ENCODE measurements around the gene CLSTN2.

CLSTN2 gene

DNA sequence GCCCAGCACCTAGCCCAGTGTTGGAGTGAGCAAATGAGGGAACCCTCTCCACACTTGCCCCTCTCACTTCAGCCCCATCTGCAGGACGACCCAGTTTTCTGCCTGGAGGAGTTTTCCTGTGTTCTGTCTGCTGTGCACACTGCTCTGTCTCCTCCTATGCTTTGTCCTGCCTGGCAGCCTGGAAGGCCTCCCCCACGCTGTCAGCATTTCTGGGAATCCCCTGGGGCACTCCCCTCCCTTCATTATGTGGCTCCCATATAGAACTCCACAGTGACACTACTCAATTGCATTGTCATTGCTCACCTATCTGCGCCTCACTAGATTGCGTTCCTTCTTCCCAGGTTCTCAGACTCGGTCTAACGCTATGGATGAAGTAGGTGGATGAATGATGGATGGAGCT, 13.9 kb downstream of the CLSTN2 start:
- TF ChIP-seq REPIN1 (tag by site-specific recombination; IDR thresholded peaks at IDR 0.05; ENCODE audit: low read depth) (no peak), ZNF701 (tag by site-specific recombination; IDR thresholded peaks at IDR 0.05) (no peak), TCF7L2 (IDR thresholded peaks at IDR 0.05; ENCODE audit: borderline replicate concordance, low read depth, low read length) (no peak), ZNF211 (tag by site-specific recombination; IDR thresholded peaks at IDR 0.05; ENCODE audit: low read depth) (no peak)
- H3K27ac ChIP-seq (ENCODE audit: extremely low read depth, low read depth, low read length) = no peak overlapping the region
- H3K9me3 ChIP-seq (ENCODE audit: control insufficient read depth, insufficient read depth, low read depth, low read length) = no peaks in the 10 kb centered on the region
- H3K4me3 ChIP-seq (ENCODE audit: low read depth, low read length) = no peak overlapping the region
- no peaks in the 10 kb centered on the region for H3K36me3 ChIP-seq (ENCODE audit: control insufficient read depth in 2 of 2, insufficient read depth in 1 of 2, low read length in 2 of 2)
- no peaks in the 10 kb centered on the region for H3K4me1 ChIP-seq (ENCODE audit: control insufficient read depth, insufficient read depth, low read length)
- ChIA-PET CTCF (interaction anchor here (2.3 kb wide), 1 partner anchor 11 kb away, joined by 11 read pairs; no protein-coding TSS in a partner anchor), POLR2A (no interaction called here)

DNA sequence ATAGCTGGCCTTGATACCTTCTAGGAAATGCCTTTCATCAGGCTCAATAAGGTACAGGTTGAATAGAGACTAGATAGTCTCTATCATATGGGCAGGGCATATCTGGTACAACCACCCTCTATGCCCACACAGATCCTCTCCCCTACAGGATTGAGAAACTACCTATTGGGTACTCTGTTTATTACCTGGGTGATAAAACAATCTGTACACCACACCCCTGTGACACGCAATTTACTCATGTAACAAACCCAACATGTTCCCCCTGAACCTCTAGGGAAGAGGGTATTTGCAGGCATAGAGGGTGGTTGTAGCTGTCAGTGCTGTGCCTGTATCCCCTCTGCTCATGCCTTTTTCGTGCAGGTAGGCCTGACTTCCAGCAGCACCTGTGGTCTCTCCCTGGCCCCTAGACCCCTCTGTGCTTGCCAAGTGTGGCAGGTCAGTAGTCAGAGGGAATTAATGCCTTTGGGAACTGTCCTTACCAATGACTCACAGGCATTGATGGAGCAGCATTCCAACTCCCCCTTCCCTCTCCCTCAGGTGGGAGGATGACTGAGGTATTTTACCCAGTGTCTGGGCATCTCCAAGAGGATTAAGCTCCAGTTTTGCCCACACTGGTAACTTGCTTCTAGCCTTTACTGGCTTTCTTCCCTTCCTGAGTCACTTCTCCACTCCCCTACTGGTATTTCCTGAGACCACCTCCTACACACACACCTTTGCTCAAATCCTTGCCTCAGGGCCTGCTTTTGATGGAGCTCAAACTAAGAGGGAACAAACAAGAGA, 18.3 kb downstream of the CLSTN2 start:
- Histone ChIP-seq H3K36me3 (ENCODE audit: control insufficient read depth in 2 of 2, insufficient read depth in 1 of 2, low read length in 2 of 2) (no peaks in the 10 kb centered on the region), H3K9me3 (ENCODE audit: control insufficient read depth, insufficient read depth, low read depth, low read length) (no peaks in the 10 kb centered on the region), H3K27ac (ENCODE audit: extremely low read depth, low read depth, low read length) (no peak overlapping the region), H3K4me3 (ENCODE audit: low read depth, low read length) (no peak overlapping the region), H3K4me1 (ENCODE audit: control insufficient read depth, insufficient read depth, low read length) (no peaks in the 10 kb centered on the region)
- POLR2A ChIA-PET = no interaction called here
- CTCF ChIA-PET = interaction anchor here (1.9 kb wide), 1 partner anchor 16 kb away, joined by 9 read pairs; no protein-coding TSS in a partner anchor
- TF ChIP-seq ZNF48 (tag by site-specific recombination; IDR thresholded peaks at IDR 0.05) = no peak
- TF ChIP-seq ZNF677 (tag by site-specific recombination; IDR thresholded peaks at IDR 0.05) = no peak
- peak; percentile 64; the same call in 1 of the 2 replicates for TF ChIP-seq EGR2 (tag by site-specific recombination; IDR thresholded peaks at IDR 0.05; ENCODE audit: low read depth)
- TF ChIP-seq KLF16 (tag by site-specific recombination; IDR thresholded peaks at IDR 0.05) = no peak
- peak; percentile 46 for TF ChIP-seq ZFHX2 (tag by site-specific recombination; conservative IDR thresholded peaks at IDR 0.05)
- no peak for TF ChIP-seq KLF10 (tag by site-specific recombination; IDR thresholded peaks at IDR 0.05)
- TF ChIP-seq ZFP3 (tag by site-specific recombination; IDR thresholded peaks at IDR 0.05; ENCODE audit: low read depth) = no peak

DNA sequence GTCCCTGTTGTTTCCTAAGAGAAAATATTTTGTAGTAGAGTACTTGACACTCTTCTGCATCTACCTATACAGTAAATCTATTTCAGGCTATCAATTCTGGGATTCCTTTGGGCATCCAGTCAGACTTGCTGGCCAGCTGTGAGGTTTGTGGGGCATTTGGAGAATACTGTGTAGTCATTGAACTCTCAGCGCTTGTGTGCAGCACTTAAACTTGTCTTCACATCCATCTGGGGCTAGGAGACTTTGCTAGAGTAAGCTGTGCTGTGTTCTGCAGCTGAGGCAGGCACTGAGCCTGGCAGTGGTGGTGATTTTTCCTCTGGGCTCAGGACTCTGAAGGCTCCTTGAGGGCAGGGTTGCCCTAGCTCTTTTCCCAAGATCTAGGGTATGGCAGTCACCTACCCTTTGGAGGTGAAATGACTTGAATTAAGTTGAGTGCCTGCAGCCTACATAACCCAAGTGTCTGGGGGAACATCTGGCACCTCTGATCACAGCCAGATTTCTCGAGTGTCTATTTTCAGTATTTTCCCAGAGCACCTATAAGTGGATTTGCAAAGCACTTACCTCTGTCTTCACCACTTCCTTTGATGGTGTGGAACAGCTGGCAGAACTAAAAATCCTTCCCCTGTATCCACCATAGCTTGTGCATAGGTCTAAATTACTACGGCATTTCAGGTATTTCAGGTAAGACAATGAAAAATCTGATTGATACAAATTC, 19.3 kb downstream of the CLSTN2 start:
- Histone ChIP-seq H3K27ac (ENCODE audit: extremely low read depth, low read depth, low read length) (no peak overlapping the region), H3K4me3 (ENCODE audit: low read depth, low read length) (no peak overlapping the region), H3K9me3 (ENCODE audit: control insufficient read depth, insufficient read depth, low read depth, low read length) (no peaks in the 10 kb centered on the region), H3K4me1 (ENCODE audit: control insufficient read depth, insufficient read depth, low read length) (no peaks in the 10 kb centered on the region), H3K36me3 (ENCODE audit: control insufficient read depth in 2 of 2, insufficient read depth in 1 of 2, low read length in 2 of 2) (no peaks in the 10 kb centered on the region)
- ChIA-PET CTCF (no interaction called here), POLR2A (no interaction called here)
- TF ChIP-seq IKZF3 (tag by site-specific recombination; IDR thresholded peaks at IDR 0.05) = no peak
- TF ChIP-seq, protein P1, sequence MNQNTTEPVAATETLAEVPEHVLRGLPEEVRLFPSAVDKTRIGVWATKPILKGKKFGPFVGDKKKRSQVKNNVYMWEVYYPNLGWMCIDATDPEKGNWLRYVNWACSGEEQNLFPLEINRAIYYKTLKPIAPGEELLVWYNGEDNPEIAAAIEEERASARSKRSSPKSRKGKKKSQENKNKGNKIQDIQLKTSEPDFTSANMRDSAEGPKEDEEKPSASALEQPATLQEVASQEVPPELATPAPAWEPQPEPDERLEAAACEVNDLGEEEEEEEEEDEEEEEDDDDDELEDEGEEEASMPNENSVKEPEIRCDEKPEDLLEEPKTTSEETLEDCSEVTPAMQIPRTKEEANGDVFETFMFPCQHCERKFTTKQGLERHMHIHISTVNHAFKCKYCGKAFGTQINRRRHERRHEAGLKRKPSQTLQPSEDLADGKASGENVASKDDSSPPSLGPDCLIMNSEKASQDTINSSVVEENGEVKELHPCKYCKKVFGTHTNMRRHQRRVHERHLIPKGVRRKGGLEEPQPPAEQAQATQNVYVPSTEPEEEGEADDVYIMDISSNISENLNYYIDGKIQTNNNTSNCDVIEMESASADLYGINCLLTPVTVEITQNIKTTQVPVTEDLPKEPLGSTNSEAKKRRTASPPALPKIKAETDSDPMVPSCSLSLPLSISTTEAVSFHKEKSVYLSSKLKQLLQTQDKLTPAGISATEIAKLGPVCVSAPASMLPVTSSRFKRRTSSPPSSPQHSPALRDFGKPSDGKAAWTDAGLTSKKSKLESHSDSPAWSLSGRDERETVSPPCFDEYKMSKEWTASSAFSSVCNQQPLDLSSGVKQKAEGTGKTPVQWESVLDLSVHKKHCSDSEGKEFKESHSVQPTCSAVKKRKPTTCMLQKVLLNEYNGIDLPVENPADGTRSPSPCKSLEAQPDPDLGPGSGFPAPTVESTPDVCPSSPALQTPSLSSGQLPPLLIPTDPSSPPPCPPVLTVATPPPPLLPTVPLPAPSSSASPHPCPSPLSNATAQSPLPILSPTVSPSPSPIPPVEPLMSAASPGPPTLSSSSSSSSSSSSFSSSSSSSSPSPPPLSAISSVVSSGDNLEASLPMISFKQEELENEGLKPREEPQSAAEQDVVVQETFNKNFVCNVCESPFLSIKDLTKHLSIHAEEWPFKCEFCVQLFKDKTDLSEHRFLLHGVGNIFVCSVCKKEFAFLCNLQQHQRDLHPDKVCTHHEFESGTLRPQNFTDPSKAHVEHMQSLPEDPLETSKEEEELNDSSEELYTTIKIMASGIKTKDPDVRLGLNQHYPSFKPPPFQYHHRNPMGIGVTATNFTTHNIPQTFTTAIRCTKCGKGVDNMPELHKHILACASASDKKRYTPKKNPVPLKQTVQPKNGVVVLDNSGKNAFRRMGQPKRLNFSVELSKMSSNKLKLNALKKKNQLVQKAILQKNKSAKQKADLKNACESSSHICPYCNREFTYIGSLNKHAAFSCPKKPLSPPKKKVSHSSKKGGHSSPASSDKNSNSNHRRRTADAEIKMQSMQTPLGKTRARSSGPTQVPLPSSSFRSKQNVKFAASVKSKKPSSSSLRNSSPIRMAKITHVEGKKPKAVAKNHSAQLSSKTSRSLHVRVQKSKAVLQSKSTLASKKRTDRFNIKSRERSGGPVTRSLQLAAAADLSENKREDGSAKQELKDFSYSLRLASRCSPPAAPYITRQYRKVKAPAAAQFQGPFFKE (tag by site-specific recombination; IDR thresholded peaks at IDR 0.05; ENCODE audit: borderline replicate concordance) = no peak
- no peak for TF ChIP-seq ZNF785 (tag by site-specific recombination; IDR thresholded peaks at IDR 0.05)
- TF ChIP-seq ZEB2 (tag by site-specific recombination; IDR thresholded peaks at IDR 0.05) = no peak
- no peak for TF ChIP-seq ZNF133 (tag by site-specific recombination; IDR thresholded peaks at IDR 0.05)
- TF ChIP-seq REPIN1 (tag by site-specific recombination; IDR thresholded peaks at IDR 0.05; ENCODE audit: low read depth) = no peak

Measured in HEK293 (cell line).